Fibroblast of villous mesenchyme (primary cell): Measurements from ENCODE around the gene FOXL2. TPM values are rescaled to one million over a fixed set of nuclear protein-coding genes. Genes with fewer than 3 reads are reported as not detected.

Source experiments
- DNase-seq: peaks from one replicate; pipeline ENCODE4 v3.0.0-alpha.2; 2010; ENCODE audit warnings: low read depth
- H3K4me3 ChIP-seq: 2 replicates; pipeline ENCODE4 v1.5.1; 2011; ENCODE audit warnings: low read depth, mild to moderate bottlenecking, low read length
- CTCF ChIP-seq: IDR thresholded peaks from 2 replicates; pipeline ENCODE4 v1.5.1; 2012; ENCODE audit warnings: low read depth, mild to moderate bottlenecking, low read length; ENCODE audit not compliant: insufficient read depth
- total RNA-seq: library from RNA; depleted of rRNA; stranded (reverse); fragments of >200 nt; gene quantifications from 2 replicates; pipeline ENCODE4 v1.2.3, GENCODE V29; 2012

FOXL2 gene
- total RNA-seq, 1 donor, result 49.7 TPM

DNA sequence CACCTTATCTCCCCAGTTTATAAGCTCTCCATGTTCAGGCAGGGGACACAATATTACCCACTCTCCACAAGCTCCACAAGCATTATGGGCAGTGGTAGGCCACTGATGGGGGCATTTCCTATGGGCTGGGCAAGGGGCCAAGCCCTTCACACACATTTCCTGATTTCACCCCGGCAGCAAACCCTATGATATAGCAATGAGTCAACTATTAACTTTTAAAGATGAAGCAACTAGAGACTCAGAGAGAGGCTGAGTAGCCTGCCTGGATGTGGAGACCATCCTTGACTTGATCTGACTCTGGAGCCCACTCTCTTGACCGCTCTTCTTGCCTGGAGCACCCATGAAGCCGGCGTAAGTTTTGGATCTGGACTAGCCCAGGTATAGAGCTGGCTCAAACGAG, 27.5 kb upstream of the FOXL2 start:
- DNase-seq, result no peak
- TF ChIP-seq CTCF, result no peak
- no peak overlapping the region for H3K4me3 ChIP-seq

DNA sequence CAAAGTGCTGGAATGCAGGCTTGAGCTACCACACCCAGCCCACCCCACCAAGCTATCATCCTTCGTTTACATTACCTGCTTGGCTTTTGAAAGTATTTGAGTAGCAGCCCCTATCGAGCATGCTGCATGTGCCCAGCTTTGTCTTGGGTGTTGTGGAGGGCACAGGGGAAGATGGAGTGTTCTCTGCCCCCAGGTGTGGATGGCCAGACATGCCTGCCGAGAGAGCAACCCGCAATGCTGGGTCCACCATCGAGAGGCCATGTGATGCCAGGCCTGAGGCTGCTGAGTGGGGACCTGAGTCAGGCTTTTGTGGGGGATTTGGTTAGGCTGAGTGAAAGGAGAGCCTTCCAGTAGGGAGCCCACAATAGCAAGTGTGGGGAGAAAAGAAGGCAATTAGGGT, 26.0 kb upstream of the FOXL2 start:
- no peak overlapping the region for H3K4me3 ChIP-seq
- no peak for TF ChIP-seq CTCF
- no peak for DNase-seq

DNA sequence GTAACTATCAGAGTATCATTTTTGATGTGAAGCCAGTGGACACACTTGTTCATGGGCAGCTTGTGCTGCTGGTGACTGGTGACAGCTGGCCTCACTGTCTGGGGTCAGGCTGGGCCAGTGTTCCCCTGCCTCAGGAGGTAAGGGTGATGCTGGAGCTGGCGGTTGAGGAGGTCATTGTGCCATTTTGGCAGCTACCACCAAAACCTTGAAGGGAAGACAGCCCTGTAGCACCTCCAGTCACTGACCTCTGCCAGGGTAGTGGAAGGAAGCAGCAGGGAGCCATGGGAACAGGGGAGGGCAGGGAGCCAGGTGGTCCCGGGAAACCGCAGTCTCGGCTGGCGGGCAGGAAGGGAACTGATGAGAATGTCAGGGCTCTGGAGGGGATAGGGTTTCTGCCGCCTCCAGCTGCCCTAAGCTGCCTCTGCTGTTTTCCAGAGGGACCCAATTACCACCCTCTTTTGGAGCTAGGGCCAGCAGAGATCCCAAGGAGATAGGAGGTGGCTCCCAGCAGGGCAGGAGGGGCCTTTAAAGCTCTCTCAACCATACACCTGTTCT, 24.9 kb upstream of the FOXL2 start:
- no peak for TF ChIP-seq CTCF
- DNase-seq, result no peak

GRCh38 chr3:138964923-138965322, 18.0 kb upstream of the FOXL2 start:
- H3K4me3 ChIP-seq, result no peak overlapping the region
- no peak for TF ChIP-seq CTCF
- no peak for DNase-seq

More for the DNA sequence above, 24.9 kb upstream of the FOXL2 start:
- H3K4me3 ChIP-seq, result no peak overlapping the region

DNA sequence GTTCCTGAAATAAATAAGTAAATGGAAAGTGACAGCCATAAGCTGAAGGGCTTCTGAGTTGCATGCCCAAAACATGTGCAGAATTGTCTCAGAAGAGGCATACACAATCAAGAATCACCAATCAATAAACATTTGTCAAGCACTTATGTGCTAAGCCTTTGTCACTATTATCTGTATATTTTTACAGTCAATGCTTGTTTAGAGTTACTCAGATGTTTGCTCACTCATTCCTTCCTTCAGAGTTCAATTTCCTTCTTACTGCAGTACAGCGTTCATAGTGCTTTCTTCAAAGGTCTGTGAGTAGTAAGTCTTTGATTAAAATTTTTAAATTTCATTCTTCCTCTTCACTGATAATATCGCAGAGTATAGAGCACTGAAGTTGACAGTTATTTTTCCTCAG, 17.3 kb upstream of the FOXL2 start:
- no peak for DNase-seq
- TF ChIP-seq CTCF, result no peak
- no peak overlapping the region for H3K4me3 ChIP-seq

DNA sequence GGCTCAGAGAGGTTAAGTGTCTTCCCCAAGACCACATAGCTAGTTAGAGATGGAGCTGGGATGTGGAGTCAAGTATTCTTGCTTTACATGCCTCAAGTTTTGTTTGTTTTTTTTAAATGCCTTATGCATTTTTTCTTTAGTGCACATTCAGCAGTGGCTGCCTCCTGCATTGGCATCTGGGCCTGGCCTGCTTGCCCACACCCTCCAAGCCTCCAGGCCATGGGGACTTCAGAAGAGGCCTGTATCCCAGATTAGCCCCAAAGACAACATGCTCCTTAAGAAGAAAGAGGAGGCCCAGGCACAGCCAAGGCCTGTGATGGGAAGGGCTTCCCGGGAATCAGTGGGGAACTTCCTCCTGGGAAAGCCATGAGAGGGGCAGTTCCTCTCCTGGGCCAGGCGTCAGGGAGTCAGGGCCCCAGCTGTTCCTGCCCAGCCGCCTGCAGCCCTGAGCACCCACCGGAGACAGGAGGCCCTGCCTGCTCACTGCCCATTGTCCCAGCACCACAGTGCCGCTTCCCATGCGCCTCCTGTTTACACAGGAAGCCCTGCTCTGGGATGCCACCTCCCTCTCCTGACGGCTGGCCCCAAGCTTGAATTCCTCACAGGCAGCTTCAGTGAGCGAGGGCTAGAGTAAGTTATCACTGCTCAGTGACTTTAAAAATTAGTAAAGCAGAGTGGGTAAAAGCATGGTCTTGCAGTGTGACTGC, 16.1 kb upstream of the FOXL2 start:
- TF ChIP-seq CTCF, result no peak
- no peak for DNase-seq
- no peak overlapping the region for H3K4me3 ChIP-seq
